Activated T-cell treated with anti-CD3 and anti-CD28 coated beads, Interleukin-2, amount 50 U/mL, for 72 hours (primary cell): ENCODE data around the gene AFF1. TPM values are rescaled to one million over a fixed set of nuclear protein-coding genes. Genes with fewer than 3 reads are reported as not detected.

Experiments used
- ATAC-seq, 2 donors: fragments of 150-1000 bp; cut with Tn5 transposase; replicated peaks in 1 of 2; 2 replicates each; pipeline ENCODE4 v1.10.0; 2021; ENCODE audit warnings: moderate library complexity in 2 of 2, mild to moderate bottlenecking in 1 of 2
- DNase-seq, 2 donors: peaks; one replicate each; pipeline ENCODE4 v3.0.0; 2021 to 2022; ENCODE audit warnings: mixed read lengths in 1 of 2
- H3K27ac Mint-ChIP-seq: one replicate; pipeline ENCODE4 v1.8.0; 2022; ENCODE audit warnings: mild to moderate bottlenecking, moderate library complexity, mixed read lengths
- H3K27me3 Mint-ChIP-seq: one replicate; pipeline ENCODE4 v1.8.0; 2022; ENCODE audit warnings: low read depth, mixed read lengths
- H3K36me3 Mint-ChIP-seq, 2 donors: one replicate each; pipeline ENCODE4 v1.8.0; 2022; ENCODE audit warnings: mixed read lengths in 2 of 2, mild to moderate bottlenecking in 1 of 2; ENCODE audit not compliant: insufficient read depth in 2 of 2
- H3K4me1 Mint-ChIP-seq: one replicate; pipeline ENCODE4 v1.8.0; 2022; ENCODE audit warnings: low read depth, mixed read lengths
- H3K4me3 Mint-ChIP-seq, 2 donors: one replicate each; pipeline ENCODE4 v1.8.0; 2022; ENCODE audit warnings: mild to moderate bottlenecking in 2 of 2, mixed read lengths in 2 of 2, moderate library complexity in 2 of 2
- H3K9me3 Mint-ChIP-seq, 2 donors: one replicate each; pipeline ENCODE4 v1.8.0; 2022; ENCODE audit warnings: mixed read lengths in 2 of 2
- total RNA-seq, 2 donors: library from RNA; stranded (reverse); gene quantifications; one replicate each; pipeline ENCODE4 v1.2.3, GENCODE V29; 2022

AFF1 gene
- total RNA-seq, 2 donors from 2014 or later = 57.5 to 68.6 TPM

DNA sequence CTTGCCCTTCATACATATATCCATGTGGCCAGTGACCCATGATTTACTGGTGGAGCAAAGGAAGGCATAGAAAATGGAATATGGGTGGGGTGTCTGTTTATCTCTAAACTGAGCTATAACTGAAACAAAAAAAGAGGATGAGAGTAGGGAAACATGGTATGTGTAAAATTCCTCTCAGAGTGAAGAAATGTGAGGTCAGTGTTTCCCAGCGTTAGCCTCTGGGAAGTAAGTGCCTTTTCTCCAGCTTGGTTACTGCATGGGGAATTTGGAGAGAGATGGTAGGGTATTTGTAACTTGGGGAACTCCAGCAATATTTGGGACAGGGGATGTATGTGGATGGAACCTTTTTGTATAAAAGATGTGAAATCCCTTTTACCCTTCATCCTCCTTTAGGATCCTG lies 89.4 kb downstream of the AFF1 start:
- peaks cover 57% of the 10 kb centered on the region for H3K4me1 Mint-ChIP-seq
- DNase-seq (no peak), ATAC-seq (no peak)
- no peaks in the 10 kb centered on the region for H3K36me3 Mint-ChIP-seq
- no peaks in the 10 kb centered on the region for H3K27me3 Mint-ChIP-seq
- H3K9me3 Mint-ChIP-seq = no peaks in the 10 kb centered on the region
- H3K27ac Mint-ChIP-seq = no peak overlapping the region
- no peak overlapping the region for H3K4me3 Mint-ChIP-seq

DNA sequence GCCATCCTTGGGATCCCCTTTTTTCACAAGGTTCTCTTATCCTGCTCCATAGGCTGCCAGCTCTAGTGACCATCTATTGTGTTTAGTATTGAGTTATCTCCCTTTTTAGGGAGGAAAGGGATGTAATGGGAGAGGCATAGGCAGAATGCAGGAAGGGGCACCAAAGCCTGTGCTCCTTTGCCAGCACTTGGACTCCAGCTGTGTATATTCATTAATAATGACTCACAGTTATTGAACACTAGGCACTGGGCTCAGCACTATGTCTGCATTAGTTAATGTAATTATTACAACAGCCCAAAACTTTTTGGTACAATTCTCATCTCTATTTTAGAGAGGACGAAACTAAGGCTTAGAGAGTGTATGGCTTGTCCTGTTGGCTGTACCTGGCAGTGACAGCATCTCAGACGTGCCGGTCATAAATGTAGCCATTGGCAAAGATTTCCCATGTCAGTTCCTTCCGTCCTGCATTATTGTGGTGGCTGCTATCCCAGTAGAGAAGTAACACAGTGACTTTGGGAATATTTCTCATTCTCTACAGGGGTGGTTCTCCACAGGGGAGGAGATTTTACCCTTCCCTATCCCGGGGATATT lies 90.3 kb downstream of the AFF1 start:
- Mint-ChIP-seq H3K4me1 (peaks cover 48% of the 10 kb centered on the region), H3K27me3 (no peaks in the 10 kb centered on the region), H3K27ac (no peak overlapping the region)

DNA sequence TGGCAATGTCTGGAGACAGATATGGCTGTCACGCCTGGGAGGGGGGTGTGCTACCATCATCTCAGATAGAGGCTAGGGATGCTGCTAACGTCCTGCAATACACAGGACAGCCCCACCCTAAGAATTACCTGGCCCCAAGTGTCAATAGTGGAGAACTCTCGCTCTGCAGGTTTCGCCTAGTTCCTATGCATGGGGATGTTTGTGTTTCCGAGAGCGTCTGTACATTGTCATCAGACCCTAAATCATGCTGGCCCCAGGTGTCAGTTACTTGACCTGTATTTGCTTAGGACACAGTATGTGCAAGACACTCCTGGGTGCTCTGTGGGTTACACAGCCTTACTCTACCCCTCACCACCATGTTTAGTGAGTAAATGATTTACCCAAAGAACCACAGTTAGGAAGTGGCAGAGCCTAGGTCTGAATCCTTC lies 90.8 kb downstream of the AFF1 start:
- peaks cover 43% of the 10 kb centered on the region for H3K4me1 Mint-ChIP-seq

More for the DNA sequence above, 90.3 kb downstream of the AFF1 start:
- no peaks in the 10 kb centered on the region for H3K9me3 Mint-ChIP-seq
- no peak overlapping the region for H3K4me3 Mint-ChIP-seq
- DNase-seq (no peak), ATAC-seq (no peak)
- no peaks in the 10 kb centered on the region for H3K36me3 Mint-ChIP-seq

DNA sequence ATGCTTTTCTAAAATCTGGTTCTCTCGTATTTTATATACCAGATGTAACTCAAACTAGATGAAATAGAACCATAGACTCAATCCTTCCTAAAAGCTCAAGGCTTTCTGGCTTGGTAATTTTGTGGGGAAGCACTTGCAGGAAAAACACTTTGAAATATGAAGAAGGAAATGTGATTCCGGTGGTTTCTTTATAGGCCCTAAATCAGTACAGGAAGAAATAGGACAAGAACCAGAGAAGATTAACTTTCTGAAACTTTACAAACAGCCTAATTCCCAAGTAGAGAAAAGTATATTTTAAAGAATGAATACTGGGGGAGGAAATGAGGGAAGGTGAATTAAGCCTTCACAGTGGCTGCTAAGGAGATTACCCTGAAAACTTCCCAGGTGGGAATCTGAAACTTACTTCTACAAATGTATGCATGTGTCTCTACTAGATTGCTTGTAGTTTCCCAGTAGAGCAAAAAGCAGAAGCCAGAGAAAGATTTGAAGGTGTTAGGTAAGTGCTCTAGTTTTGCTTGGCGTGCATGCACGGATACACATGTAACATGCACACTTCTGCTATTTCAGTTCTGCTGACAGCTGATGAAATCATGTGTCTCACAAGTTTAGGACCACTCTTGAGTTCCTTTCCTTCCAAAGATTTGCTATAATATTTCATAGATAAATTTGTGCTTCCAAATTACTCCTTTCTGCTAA lies 92.1 kb downstream of the AFF1 start:
- Mint-ChIP-seq H3K4me3 (no peak overlapping the region), H3K4me1 (peaks cover 30% of the 10 kb centered on the region), H3K27me3 (no peaks in the 10 kb centered on the region), H3K36me3 (no peaks in the 10 kb centered on the region), H3K27ac (no peak overlapping the region), H3K9me3 (no peaks in the 10 kb centered on the region)
- DNase-seq = no peak
- ATAC-seq = no peak

More for the DNA sequence above, 90.8 kb downstream of the AFF1 start:
- no peak for DNase-seq
- H3K36me3 Mint-ChIP-seq = no peaks in the 10 kb centered on the region
- H3K4me3 Mint-ChIP-seq = no peak overlapping the region
- H3K27me3 Mint-ChIP-seq = no peaks in the 10 kb centered on the region
- H3K9me3 Mint-ChIP-seq = no peaks in the 10 kb centered on the region
- H3K27ac Mint-ChIP-seq = no peak overlapping the region
- peak in 1 of 2 donors; percentile 29 for ATAC-seq

DNA sequence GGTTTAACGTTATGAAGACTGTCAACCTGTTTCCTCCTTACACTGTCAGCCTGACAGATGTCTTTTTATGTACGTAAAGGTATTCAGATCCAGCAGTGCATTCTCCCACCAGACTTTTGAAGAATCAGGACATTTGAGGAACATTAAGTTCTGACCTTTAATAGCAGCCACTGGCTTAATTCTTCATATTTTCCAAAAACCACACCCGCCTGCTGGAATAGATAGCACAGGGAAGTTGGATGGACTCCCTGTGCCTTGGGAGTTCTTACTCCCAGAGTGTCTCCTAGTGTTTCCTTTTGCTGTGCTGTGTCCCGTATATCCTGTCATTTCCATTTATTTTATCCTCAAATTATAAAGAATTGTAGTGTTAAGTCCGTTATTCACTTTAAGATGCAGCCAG lies 94.5 kb downstream of the AFF1 start:
- no peak for ATAC-seq
- no peak overlapping the region for H3K27ac Mint-ChIP-seq
- peaks cover 23% of the 10 kb centered on the region for H3K4me1 Mint-ChIP-seq
- no peak overlapping the region for H3K4me3 Mint-ChIP-seq
- H3K27me3 Mint-ChIP-seq = no peaks in the 10 kb centered on the region
- no peak for DNase-seq
- H3K9me3 Mint-ChIP-seq = no peaks in the 10 kb centered on the region
- H3K36me3 Mint-ChIP-seq = no peaks in the 10 kb centered on the region

DNA sequence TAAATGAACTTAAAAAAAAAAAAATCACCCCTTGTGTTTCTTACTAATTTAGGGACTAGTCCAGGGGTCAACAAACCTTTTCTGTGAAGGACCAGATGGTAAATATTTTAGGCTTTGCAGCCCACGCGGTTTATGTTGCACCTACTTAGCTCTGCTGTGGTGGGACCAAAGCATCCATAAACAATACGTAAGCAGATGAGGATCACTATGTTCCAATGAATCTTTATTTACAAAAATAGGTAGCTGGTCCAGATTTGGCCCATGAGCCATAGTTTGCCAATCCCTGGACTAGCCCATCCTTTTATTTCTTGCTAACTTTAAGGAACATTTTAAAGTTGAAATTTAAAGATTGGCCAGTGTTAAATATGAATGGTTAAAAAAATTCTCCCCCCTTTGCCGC lies 95.3 kb downstream of the AFF1 start:
- no peaks in the 10 kb centered on the region for H3K27me3 Mint-ChIP-seq
- H3K36me3 Mint-ChIP-seq = no peaks in the 10 kb centered on the region
- H3K27ac Mint-ChIP-seq = no peak overlapping the region
- DNase-seq = no peak
- no peaks in the 10 kb centered on the region for H3K9me3 Mint-ChIP-seq
- no peak for ATAC-seq
- no peak overlapping the region for H3K4me3 Mint-ChIP-seq
- peaks cover 19% of the 10 kb centered on the region for H3K4me1 Mint-ChIP-seq

DNA sequence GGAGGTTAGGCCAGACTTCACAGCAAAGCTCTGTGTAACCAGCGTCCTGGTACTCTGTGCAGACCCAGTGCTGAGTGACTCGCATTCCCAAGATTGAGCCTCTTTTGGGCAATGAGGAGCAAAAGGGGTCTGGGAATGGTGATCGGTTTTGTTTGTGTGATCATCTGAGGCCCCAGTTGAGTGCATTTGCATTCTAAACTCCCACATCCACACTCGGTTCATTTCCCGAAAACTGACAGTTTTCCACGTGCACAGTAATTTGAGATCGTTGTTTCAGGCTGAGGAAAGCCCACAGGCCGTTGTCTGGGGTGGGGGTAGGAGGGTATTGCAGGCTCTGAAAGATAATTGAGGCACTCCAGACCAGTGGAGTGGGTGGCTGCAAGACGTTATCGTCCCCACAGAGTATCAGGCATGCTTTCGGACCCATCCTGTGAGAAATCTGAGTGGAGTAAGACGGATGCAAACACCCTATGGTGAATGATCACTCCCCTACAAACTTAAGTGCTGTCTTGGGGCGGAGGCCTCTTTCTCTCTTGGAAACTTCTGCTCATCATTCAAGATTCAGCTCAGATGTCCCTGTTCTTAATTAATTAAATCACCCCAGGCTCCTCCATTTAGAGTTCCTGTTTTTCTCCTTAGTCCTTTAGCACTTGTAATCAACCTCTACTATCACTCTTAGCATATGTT lies 96.1 kb downstream of the AFF1 start:
- Mint-ChIP-seq H3K4me1 (peaks cover 12% of the 10 kb centered on the region), H3K27ac (no peak overlapping the region), H3K27me3 (no peaks in the 10 kb centered on the region), H3K9me3 (no peaks in the 10 kb centered on the region), H3K36me3 (peaks cover 0 to 1% of the 10 kb centered on the region in 2 donors), H3K4me3 (no peak overlapping the region)
- DNase-seq (no peak), ATAC-seq (no peak)

DNA sequence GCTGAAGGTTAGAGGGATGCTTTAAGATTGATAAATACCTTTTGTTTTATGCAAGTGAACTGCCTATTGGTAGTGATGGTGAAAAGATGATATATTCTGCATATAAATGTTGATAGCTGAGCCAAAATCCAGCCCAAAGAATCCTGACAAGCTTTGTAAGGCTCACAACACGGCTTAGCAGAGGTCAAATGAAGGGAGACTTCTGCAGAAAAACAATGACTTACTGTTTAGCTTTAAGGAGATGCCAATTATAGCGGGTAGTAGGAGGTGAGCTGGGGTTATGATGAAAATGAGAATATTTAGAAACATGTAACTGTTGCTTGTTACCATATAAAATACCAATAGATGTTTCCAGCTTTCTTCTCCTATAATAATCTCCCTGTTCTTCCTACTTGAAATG lies 97.1 kb downstream of the AFF1 start:
- H3K4me3 Mint-ChIP-seq = no peak overlapping the region
- H3K9me3 Mint-ChIP-seq = no peaks in the 10 kb centered on the region
- ATAC-seq (no peak), DNase-seq (no peak)
- peaks cover 3% of the 10 kb centered on the region for H3K4me1 Mint-ChIP-seq
- H3K36me3 Mint-ChIP-seq = peaks cover 0 to 2% of the 10 kb centered on the region in 2 donors
- H3K27me3 Mint-ChIP-seq = no peaks in the 10 kb centered on the region
- H3K27ac Mint-ChIP-seq = no peak overlapping the region

DNA sequence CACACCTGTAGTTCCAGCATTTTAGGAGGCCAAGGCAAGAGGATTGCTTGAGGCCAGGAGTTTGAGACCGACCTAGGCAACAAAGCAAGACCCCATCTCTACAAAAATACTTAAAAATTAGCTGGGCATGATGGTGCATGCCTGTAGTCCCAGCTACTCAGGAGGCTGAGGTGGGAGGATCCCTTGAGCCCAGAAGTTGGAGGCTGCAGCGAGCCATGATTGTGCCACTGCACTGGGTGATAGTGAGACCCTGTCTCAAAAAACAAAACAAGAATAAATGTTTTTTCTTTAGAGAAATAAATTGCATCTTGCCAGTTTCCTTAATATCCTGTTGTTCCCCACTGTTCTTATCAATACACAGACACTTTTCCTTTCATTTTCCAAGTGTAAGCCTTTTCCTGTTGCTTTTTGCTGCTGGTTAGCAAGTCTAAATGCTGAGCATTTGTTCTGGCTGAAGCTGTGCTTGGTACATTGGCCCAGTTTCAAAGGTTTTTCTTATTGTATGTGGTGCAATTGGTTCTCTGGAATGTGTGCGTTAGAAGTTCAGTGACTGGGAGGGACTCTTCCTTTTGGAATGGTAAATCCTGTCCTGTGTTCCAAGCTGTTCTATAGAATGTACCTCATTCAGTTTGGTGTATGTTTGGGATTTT lies 98.2 kb downstream of the AFF1 start:
- peaks cover under 1% of the 10 kb centered on the region for H3K4me1 Mint-ChIP-seq
- no peak overlapping the region for H3K4me3 Mint-ChIP-seq
- H3K27me3 Mint-ChIP-seq = no peaks in the 10 kb centered on the region
- no peak for ATAC-seq
- no peaks in the 10 kb centered on the region for H3K9me3 Mint-ChIP-seq
- H3K27ac Mint-ChIP-seq = no peak overlapping the region
- no peak for DNase-seq
- peaks cover 0 to 2% of the 10 kb centered on the region in 2 donors for H3K36me3 Mint-ChIP-seq

DNA sequence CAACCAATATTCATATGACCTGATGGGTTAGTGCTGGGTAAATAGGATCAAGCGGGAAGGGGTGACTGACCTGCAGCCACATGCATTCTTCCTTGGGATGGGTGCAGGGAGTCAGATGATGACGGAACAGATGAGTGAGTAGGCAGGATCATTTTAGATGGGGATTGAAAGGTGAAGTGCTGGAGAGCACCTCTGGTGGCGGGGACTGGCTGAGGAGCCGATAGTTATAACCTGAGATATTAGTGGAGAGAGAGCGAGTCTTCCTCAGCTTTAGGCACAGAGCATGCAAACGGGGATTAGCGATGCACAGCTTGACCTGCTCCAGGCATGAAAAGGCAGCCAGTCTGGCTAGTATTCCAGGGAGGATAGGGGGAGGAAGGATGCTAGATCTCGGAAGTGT lies 99.1 kb downstream of the AFF1 start:
- Mint-ChIP-seq H3K27ac (no peak overlapping the region), H3K4me3 (no peak overlapping the region), H3K36me3 (peaks cover 0 to 2% of the 10 kb centered on the region in 2 donors), H3K27me3 (no peaks in the 10 kb centered on the region), H3K9me3 (no peaks in the 10 kb centered on the region), H3K4me1 (peaks cover 10% of the 10 kb centered on the region)
- DNase-seq (no peak), ATAC-seq (no peak)

DNA sequence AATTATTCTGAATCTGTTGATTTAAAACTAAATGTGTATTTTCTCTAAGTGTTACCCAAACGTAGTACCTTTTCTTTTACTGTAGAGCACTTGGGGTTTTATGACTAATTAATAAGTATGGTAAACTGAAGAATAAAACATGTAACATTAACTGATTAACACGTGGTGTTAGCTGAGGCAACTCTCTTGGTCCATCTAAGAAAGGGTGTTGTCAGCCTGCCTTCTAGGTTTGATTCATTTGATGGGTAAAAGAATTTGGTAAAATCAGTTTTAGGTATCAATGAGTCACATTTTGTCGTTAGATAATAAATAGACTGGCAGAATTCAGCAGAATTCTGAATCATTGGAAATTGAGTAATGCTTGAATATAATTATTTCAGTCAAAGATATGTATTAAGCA lies 99.7 kb downstream of the AFF1 start:
- Mint-ChIP-seq H3K36me3 (peaks cover 0 to 2% of the 10 kb centered on the region in 2 donors), H3K4me3 (peak overlapping the region in 1 of 2 donors; percentile 39), H3K9me3 (no peaks in the 10 kb centered on the region), H3K27ac (peak overlapping the region; percentile 59), H3K27me3 (no peaks in the 10 kb centered on the region), H3K4me1 (peaks cover 11% of the 10 kb centered on the region)
- peak; percentile 76 to 77 for ATAC-seq
- no peak for DNase-seq

DNA sequence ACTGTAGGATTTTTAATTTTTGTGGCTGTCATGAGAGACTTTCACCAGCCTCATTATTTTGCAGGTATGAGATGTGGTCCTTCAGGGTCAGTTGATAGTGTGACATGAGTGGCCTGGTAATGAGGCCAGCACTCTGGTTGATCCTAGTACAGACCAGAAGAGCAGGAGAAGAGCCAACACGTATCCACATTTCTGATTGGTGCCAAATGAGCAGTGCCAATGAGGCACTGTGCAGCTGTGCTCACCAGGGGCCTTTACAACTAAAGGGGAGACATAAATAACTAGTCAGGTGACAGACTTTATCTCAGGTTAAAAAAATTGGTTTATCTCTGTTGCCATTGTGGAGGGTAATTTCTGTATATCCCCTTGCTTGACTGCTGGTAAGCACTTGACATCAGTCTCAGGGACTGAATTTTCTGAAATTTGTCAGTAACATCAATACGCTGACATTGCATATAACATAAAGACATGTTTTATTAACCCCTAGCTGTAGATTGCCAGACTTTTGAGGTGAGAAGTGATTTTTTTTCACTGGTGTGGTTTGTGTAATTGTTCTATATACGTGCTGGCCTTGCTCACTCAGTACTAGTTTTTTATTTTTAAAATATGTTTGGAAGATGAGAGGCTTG lies 101.2 kb downstream of the AFF1 start:
- DNase-seq (no peak), ATAC-seq (no peak)
- H3K9me3 Mint-ChIP-seq = no peaks in the 10 kb centered on the region
- no peak overlapping the region for H3K4me3 Mint-ChIP-seq
- H3K4me1 Mint-ChIP-seq = peaks cover 14% of the 10 kb centered on the region
- no peak overlapping the region for H3K27ac Mint-ChIP-seq
- no peaks in the 10 kb centered on the region for H3K27me3 Mint-ChIP-seq
- H3K36me3 Mint-ChIP-seq = peaks cover 0 to 2% of the 10 kb centered on the region in 2 donors

DNA sequence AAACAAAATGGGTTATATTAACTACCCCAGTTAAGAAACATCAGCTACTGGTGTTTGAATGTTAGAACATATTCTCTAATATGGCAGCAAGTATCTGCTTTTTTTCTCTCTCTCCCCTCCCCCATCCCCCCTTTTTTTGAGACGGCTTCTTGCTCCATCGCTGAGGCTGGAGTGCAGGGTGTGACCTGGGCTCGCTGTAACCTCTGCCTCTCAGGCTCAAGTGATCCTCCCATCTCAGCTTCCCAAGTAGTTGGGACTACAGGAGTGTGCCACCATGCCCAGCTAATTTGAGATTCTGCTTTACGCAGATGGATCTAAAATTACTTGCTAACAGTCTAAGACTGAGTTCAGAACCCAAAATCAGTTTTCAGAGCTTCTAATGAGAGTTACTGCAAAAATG lies 101.9 kb downstream of the AFF1 start:
- no peaks in the 10 kb centered on the region for H3K27me3 Mint-ChIP-seq
- DNase-seq (no peak), ATAC-seq (no peak)
- H3K4me3 Mint-ChIP-seq = no peak overlapping the region
- H3K9me3 Mint-ChIP-seq = no peaks in the 10 kb centered on the region
- H3K36me3 Mint-ChIP-seq = peaks cover 0 to 4% of the 10 kb centered on the region in 2 donors
- H3K4me1 Mint-ChIP-seq = peaks cover 21% of the 10 kb centered on the region
- no peak overlapping the region for H3K27ac Mint-ChIP-seq
